ENCODE measurements around the gene CUEDC2. TPM values are rescaled to one million over a fixed set of nuclear protein-coding genes. Genes with fewer than 3 reads are reported as not detected.

Gene CUEDC2
- total RNA-seq, 1 donor from 2014 or later, result 81.3 TPM

DNA sequence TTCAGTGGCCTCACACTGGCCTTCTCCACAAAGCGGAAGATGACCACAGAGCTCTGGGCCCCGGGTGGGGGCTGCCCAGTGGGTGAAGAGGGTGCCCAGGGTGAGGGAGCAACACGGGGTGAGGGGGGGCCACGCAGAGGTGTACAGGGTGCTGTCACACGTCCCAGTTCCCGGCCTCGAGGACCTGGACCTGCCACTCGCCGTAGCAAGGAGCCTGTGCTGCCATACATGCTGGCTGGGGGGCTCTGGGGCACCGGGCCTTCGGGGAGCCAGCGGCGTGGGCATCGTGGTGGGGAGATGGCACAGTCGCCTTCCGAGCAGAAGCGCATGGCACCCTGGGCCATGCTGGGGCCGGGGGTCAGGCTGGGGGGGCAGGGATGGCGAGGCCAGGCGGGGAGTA lies 15.7 kb downstream of the CUEDC2 start:
- Mint-ChIP-seq H3K27me3 (ENCODE audit: unreplicated experiment) (peaks cover 26% of the 10 kb centered on the region), H3K4me3 (ENCODE audit: unreplicated experiment) (no peak overlapping the region), H3K9me3 (ENCODE audit: unreplicated experiment) (no peaks in the 10 kb centered on the region), H3K4me1 (ENCODE audit: unreplicated experiment) (peaks cover 21% of the 10 kb centered on the region), H3K27ac (ENCODE audit: unreplicated experiment) (no peak overlapping the region), H3K36me3 (ENCODE audit: unreplicated experiment) (no peaks in the 10 kb centered on the region)
- no peak for DNase-seq (ENCODE audit: extremely low spot score, unreplicated experiment)
- TF ChIP-seq, protein P1, sequence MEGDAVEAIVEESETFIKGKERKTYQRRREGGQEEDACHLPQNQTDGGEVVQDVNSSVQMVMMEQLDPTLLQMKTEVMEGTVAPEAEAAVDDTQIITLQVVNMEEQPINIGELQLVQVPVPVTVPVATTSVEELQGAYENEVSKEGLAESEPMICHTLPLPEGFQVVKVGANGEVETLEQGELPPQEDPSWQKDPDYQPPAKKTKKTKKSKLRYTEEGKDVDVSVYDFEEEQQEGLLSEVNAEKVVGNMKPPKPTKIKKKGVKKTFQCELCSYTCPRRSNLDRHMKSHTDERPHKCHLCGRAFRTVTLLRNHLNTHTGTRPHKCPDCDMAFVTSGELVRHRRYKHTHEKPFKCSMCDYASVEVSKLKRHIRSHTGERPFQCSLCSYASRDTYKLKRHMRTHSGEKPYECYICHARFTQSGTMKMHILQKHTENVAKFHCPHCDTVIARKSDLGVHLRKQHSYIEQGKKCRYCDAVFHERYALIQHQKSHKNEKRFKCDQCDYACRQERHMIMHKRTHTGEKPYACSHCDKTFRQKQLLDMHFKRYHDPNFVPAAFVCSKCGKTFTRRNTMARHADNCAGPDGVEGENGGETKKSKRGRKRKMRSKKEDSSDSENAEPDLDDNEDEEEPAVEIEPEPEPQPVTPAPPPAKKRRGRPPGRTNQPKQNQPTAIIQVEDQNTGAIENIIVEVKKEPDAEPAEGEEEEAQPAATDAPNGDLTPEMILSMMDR (IDR thresholded peaks at IDR 0.05), result no peak

DNA sequence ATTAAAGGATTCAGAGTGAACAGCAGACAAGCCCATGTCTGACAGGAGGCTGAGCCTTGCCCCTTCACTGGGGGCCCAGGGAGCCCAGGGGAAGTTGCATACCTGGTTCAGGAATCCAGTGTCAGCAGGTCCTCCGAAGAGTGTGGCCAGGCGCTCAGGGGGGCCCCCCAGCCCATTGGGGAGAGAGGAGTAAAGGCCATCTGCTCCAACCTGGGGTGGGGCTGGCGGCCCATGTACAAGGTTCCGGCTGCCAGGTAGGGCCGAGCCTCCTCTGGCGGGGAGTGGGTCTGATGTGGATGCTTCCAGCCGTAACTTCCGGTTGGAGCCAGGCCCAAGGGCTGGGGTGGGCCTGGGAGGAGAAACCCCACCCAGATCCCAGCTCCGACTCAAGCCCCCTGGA lies 16.1 kb downstream of the CUEDC2 start:
- peaks cover 22% of the 10 kb centered on the region for H3K4me1 Mint-ChIP-seq (ENCODE audit: unreplicated experiment)
- no peaks in the 10 kb centered on the region for H3K36me3 Mint-ChIP-seq (ENCODE audit: unreplicated experiment)
- DNase-seq (ENCODE audit: extremely low spot score, unreplicated experiment), result no peak
- H3K27ac Mint-ChIP-seq (ENCODE audit: unreplicated experiment), result no peak overlapping the region
- no peaks in the 10 kb centered on the region for H3K9me3 Mint-ChIP-seq (ENCODE audit: unreplicated experiment)
- TF ChIP-seq, protein P1 (IDR thresholded peaks at IDR 0.05), result no peak
- no peak overlapping the region for H3K4me3 Mint-ChIP-seq (ENCODE audit: unreplicated experiment)
- H3K27me3 Mint-ChIP-seq (ENCODE audit: unreplicated experiment), result peaks cover 30% of the 10 kb centered on the region

DNA sequence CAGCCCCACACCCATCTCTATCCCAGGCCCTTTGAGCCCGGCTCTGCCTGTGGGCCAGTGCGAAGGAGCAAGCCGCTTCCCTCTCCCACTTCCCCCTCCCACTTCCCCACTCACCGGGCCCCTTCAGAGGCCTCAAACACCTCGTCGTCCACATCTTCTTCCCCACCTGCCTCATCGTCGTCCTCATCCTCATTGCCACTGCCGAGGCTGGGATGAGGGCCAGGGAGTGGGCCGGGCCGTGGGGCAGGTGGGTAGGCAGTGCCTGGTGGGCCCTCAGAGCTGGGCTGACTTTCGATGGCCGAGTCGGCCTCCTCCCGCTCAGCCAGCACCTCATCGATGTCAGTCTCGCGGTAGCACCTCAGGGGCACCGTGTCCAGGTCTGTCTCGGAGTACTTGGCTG lies 17.6 kb downstream of the CUEDC2 start:
- peaks cover 20% of the 10 kb centered on the region for H3K4me1 Mint-ChIP-seq (ENCODE audit: unreplicated experiment)

DNA sequence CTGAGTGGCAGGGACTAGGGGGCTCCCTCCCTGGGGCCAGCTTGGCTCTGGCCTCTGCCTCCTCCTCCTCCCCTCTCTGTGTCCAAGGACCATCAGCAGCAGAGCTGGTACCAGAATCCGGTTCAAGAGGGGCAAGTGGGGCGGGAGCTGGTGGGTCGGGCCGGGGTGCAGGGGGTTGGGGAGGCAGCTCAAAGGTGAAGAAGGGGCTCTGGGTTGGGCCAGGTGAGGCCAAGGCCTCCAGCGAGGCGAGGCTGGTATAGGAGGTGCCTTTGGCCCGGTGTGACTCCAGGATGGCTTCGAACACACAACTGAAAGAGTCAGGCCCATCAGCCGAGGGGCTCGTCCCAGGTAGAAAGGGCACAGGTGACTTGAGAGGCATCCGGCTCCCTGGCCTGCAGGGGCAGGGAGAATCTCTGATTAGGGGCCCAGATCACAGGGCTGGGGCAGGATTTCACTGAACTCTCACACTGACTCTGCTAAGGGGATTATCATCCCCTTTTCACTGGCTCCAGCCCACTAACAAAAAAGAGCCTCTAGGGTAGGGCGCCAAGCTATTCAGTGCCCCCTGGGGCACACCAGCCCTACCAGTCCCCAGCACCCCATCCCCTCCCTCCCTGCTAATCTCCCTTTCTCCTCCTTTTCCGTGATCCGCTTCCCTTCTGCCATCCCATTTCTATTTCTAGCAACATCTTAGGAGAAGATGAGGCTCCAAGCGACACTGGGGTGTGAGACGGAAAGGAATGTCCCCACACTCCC lies 18.4 kb downstream of the CUEDC2 start:
- no peak for DNase-seq (ENCODE audit: extremely low spot score, unreplicated experiment)
- H3K36me3 Mint-ChIP-seq (ENCODE audit: unreplicated experiment), result peaks cover 3% of the 10 kb centered on the region
- H3K27ac Mint-ChIP-seq (ENCODE audit: unreplicated experiment), result no peak overlapping the region
- peaks cover 46% of the 10 kb centered on the region for H3K27me3 Mint-ChIP-seq (ENCODE audit: unreplicated experiment)
- no peak overlapping the region for H3K4me3 Mint-ChIP-seq (ENCODE audit: unreplicated experiment)
- TF ChIP-seq, protein P1 (IDR thresholded peaks at IDR 0.05), result no peak
- H3K4me1 Mint-ChIP-seq (ENCODE audit: unreplicated experiment), result peaks cover 17% of the 10 kb centered on the region
- H3K9me3 Mint-ChIP-seq (ENCODE audit: unreplicated experiment), result no peaks in the 10 kb centered on the region

More for the DNA sequence above, 17.6 kb downstream of the CUEDC2 start:
- peaks cover 3% of the 10 kb centered on the region for H3K36me3 Mint-ChIP-seq (ENCODE audit: unreplicated experiment)
- no peak overlapping the region for H3K4me3 Mint-ChIP-seq (ENCODE audit: unreplicated experiment)
- TF ChIP-seq, protein P1 (IDR thresholded peaks at IDR 0.05), result no peak
- H3K27me3 Mint-ChIP-seq (ENCODE audit: unreplicated experiment), result peaks cover 42% of the 10 kb centered on the region
- DNase-seq (ENCODE audit: extremely low spot score, unreplicated experiment), result no peak
- no peak overlapping the region for H3K27ac Mint-ChIP-seq (ENCODE audit: unreplicated experiment)
- no peaks in the 10 kb centered on the region for H3K9me3 Mint-ChIP-seq (ENCODE audit: unreplicated experiment)

DNA sequence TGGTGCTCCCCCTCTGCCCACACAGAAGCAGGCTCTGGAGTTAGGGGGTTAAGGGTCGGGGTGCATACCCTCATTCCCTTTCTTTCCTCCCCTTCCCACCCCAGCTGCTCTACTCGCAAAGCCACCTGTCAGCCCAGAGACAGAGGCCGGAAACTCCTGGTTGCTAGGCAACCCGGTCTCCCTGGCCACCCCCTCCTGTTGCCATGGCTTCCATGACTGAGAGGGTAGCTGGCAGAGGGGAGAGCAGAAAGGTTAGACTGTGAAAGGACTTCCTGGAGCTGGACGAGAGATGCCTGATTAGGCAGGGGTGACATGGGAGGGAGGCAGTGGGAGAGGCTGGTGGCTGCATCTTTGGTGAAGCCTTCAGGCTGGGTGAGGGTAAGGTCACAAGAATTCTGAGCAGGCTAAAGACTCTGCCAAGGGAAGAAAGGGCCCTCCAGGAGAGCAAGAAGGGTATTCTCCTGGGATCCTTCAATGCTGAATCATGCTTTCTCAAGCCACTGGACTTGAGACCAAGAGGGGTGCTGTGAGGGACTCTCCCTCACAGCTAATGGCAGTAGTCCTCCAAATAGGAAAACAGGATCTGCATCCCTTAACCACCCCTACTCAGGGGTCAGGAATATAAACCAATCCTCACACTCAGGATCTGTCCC lies 19.2 kb downstream of the CUEDC2 start:
- Mint-ChIP-seq H3K27ac (ENCODE audit: unreplicated experiment) (no peak overlapping the region), H3K27me3 (ENCODE audit: unreplicated experiment) (peaks cover 47% of the 10 kb centered on the region), H3K4me3 (ENCODE audit: unreplicated experiment) (no peak overlapping the region), H3K4me1 (ENCODE audit: unreplicated experiment) (peaks cover 19% of the 10 kb centered on the region), H3K36me3 (ENCODE audit: unreplicated experiment) (peaks cover 3% of the 10 kb centered on the region), H3K9me3 (ENCODE audit: unreplicated experiment) (no peaks in the 10 kb centered on the region)
- TF ChIP-seq, protein P1 (IDR thresholded peaks at IDR 0.05), result no peak
- no peak for DNase-seq (ENCODE audit: extremely low spot score, unreplicated experiment)
